ENCODE results near the gene PLEKHJ1.
"Not testable (repeated sequence)": the region's sequence is repeated elsewhere in the genome, so short reads cannot be mapped to it uniquely, and the experiment has no call there.

Gene PLEKHJ1

GRCh38 chr19:2236314-2237050, at the start of gene PLEKHJ1, which contains the start of gene SF3A2:
Gene PLEKHJ1, minus strand, starts transcription at chr19:2236329. Its CDS starts 81 bp downstream, at chr19:2236248.
Gene SF3A2, plus strand, starts transcription at chr19:2236824. Its CDS starts 6,595 bp downstream, at chr19:2243419.
- DNase-seq (ENCODE audit: low read depth in 3 of 3) = peak; percentile 95 to 97 (median 97)

- no peak for DNase-seq (ENCODE audit: low read depth in 3 of 3)
Measured at GRCh38 chr19:2283835-2284507, 47.8 kb upstream of the PLEKHJ1 start.

GRCh38 chr19:2282862-2283237, 46.7 kb upstream of the PLEKHJ1 start:
- DNase-seq (ENCODE audit: low read depth in 3 of 3) = no peak

- no peak for DNase-seq (ENCODE audit: low read depth in 3 of 3)
Measured at GRCh38 chr19:2282062-2282861, 46.1 kb upstream of the PLEKHJ1 start, which contains the start of gene PEAK3. Gene PEAK3, minus strand, starts transcription at chr19:2282175. Its CDS starts 1,244 bp downstream, at chr19:2280931.

GRCh38 chr19:2281265-2282061, 45.3 kb upstream of the PLEKHJ1 start:
- DNase-seq (ENCODE audit: low read depth in 3 of 3) = not testable (repeated sequence)

- no peak for DNase-seq (ENCODE audit: low read depth in 3 of 3)
Measured at GRCh38 chr19:2280633-2281264, 44.6 kb upstream of the PLEKHJ1 start.

- DNase-seq (ENCODE audit: low read depth in 3 of 3) = no peak
Measured at GRCh38 chr19:2278459-2279158, 42.5 kb upstream of the PLEKHJ1 start.

- DNase-seq (ENCODE audit: low read depth in 3 of 3) = no peak
Measured at GRCh38 chr19:2277138-2277537, 41.0 kb upstream of the PLEKHJ1 start.

GRCh38 chr19:2276429-2276986, 40.4 kb upstream of the PLEKHJ1 start:
- DNase-seq (ENCODE audit: low read depth in 3 of 3) = no peak

GRCh38 chr19:2275588-2276428, 39.7 kb upstream of the PLEKHJ1 start:
- no peak for DNase-seq (ENCODE audit: low read depth in 3 of 3)

GRCh38 chr19:2274931-2275535, 38.9 kb upstream of the PLEKHJ1 start:
- peak in 1 of 3 experiments; percentile 46 for DNase-seq (ENCODE audit: low read depth in 3 of 3)

- no peak for DNase-seq (ENCODE audit: low read depth in 3 of 3)
Measured at GRCh38 chr19:2274185-2274711, 38.1 kb upstream of the PLEKHJ1 start.

GRCh38 chr19:2273356-2274184, 37.4 kb upstream of the PLEKHJ1 start:
- DNase-seq (ENCODE audit: low read depth in 3 of 3) = peak; percentile 48 to 73 (median 54)

GRCh38 chr19:2271234-2272103, 35.3 kb upstream of the PLEKHJ1 start:
- DNase-seq (ENCODE audit: low read depth in 3 of 3) = no peak

- DNase-seq (ENCODE audit: low read depth in 3 of 3) = peak; percentile 53 to 76 (median 61)
Measured at GRCh38 chr19:2270423-2271233, 34.5 kb upstream of the PLEKHJ1 start.

- peak in 1 of 3 experiments; percentile 50 for DNase-seq (ENCODE audit: low read depth in 3 of 3)
Measured at GRCh38 chr19:2270157-2270422, 34.0 kb upstream of the PLEKHJ1 start.

All from stimulated activated CD4-positive, alpha-beta T cell treated with anti-CD3 and anti-CD28 coated beads, TNF-alpha, amount 100 ng/mL, for 24 hours (primary cell).